Common myeloid progenitor, CD34-positive (primary cell): Measurements from ENCODE around the gene TICAM1.

Source experiments
- CTCF ChIA-PET: fragments of 350-600 bp; sonication (Branson Sonifier 250); formaldehyde crosslinking; loops from one replicate; lab custom pipeline; 2021; ENCODE audit warnings: antibody characterized with exemption; lab: Charles Lee
- POLR2A ChIA-PET: fragments of 350-600 bp; sonication (Branson Sonifier 250); formaldehyde crosslinking; loops from one replicate; lab custom pipeline; 2021; ENCODE audit warnings: antibody characterized with exemption; lab: Charles Lee
- DNase-seq, 3 donors: peaks; one replicate each; pipeline versions ENCODE4 v3.0.0 to v3.0.0-alpha.2; 2013
- H3K27ac ChIP-seq, 2 experiments: 1 replicate in 1 of 2; 2 replicates in 1 of 2; pipeline ENCODE4 v1.7.0; 2013; ENCODE audit warnings: inconsistent platforms in 2 of 2, low read length in 2 of 2, mild to moderate bottlenecking in 2 of 2, low read depth in 1 of 2, moderate library complexity in 1 of 2; ENCODE audit not compliant: severe bottlenecking in 2 of 2, insufficient read depth in 1 of 2, poor library complexity in 1 of 2
- H3K27me3 ChIP-seq, 5 experiments: replicated peaks in 2 of 5; 1 replicate in 3 of 5; 2 replicates in 2 of 5; pipeline versions ENCODE4 v1.6.1 to v1.7.0; 2013; ENCODE audit warnings: low read length in 4 of 5, mild to moderate bottlenecking in 2 of 5, moderate library complexity in 2 of 5, inconsistent platforms in 1 of 5; ENCODE audit not compliant: insufficient read depth in 5 of 5, control insufficient read depth in 4 of 5
- H3K36me3 ChIP-seq, 4 experiments: 1 replicate in 2 of 4; 2 replicates in 2 of 4; pipeline versions ENCODE4 v1.6.1 to v1.7.0; 2013; ENCODE audit warnings: low read length in 3 of 4, control low read depth in 1 of 4, mild to moderate bottlenecking in 1 of 4; ENCODE audit not compliant: control insufficient read depth in 4 of 4, insufficient read depth in 4 of 4
- H3K4me1 ChIP-seq, 4 experiments: 1 replicate in 3 of 4; 2 replicates in 1 of 4; pipeline versions ENCODE4 v1.6.1 to v1.7.1; 2013; ENCODE audit warnings: low read length in 3 of 4, mild to moderate bottlenecking in 3 of 4, control low read depth in 1 of 4, inconsistent platforms in 1 of 4, moderate library complexity in 1 of 4; ENCODE audit not compliant: control insufficient read depth in 4 of 4, insufficient read depth in 4 of 4; ENCODE audit errors: control extremely low read depth in 1 of 4
- H3K4me3 ChIP-seq, 7 experiments: 1 replicate in 4 of 7; 2 replicates in 3 of 7; pipeline versions ENCODE4 v1.5.1 to v1.7.0; 2013; ENCODE audit warnings: mild to moderate bottlenecking in 7 of 7, low read length in 6 of 7, moderate library complexity in 6 of 7, inconsistent platforms in 2 of 7, low read depth in 2 of 7, control low read depth in 1 of 7; ENCODE audit not compliant: insufficient read depth in 4 of 7, control insufficient read depth in 1 of 7; ENCODE audit errors: extremely low read depth in 1 of 7
- H3K9me3 ChIP-seq, 5 experiments: 1 replicate in 4 of 5; 2 replicates in 1 of 5; pipeline versions ENCODE4 v1.6.1 to v1.7.1; 2013; ENCODE audit warnings: low read length in 4 of 5, mild to moderate bottlenecking in 2 of 5, inconsistent platforms in 1 of 5, low read depth in 1 of 5, moderate library complexity in 1 of 5; ENCODE audit not compliant: control insufficient read depth in 4 of 5, insufficient read depth in 2 of 5; ENCODE audit errors: control extremely low read depth in 1 of 5
- WGBS: methylation state at CpG from one replicate; pipeline ENCODE4 v1.1.5; 2013; ENCODE audit not compliant: insufficient coverage; 5-methylcytosine and 5-hydroxymethylcytosine counted together

The TICAM1 gene

GRCh38 chr19:4817467-4818277 is 13.8 kb downstream of the TICAM1 start:
- no peaks in the 10 kb centered on the region for H3K9me3 ChIP-seq
- CTCF ChIA-PET: interaction anchor here (1.7 to 1.9 kb wide), 4 partner anchors 12 to 94 kb away, joined by 4 to 7 read pairs (median 6); no protein-coding TSS in a partner anchor
- peaks cover 0 to 12% (median 10%) of the 10 kb centered on the region in 4 experiments for H3K4me1 ChIP-seq
- no peak overlapping the region for H3K4me3 ChIP-seq
- peaks cover 3 to 29% (median 16%) of the 10 kb centered on the region in 4 experiments for H3K36me3 ChIP-seq
- no peak overlapping the region for H3K27ac ChIP-seq
- POLR2A ChIA-PET: no interaction called here
- WGBS: 94% methylated on average over 21 of the region's 32 CpGs
- no peak for DNase-seq
- no peaks in the 10 kb centered on the region for H3K27me3 ChIP-seq

GRCh38 chr19:4816950-4817278 is 14.6 kb downstream of the TICAM1 start:
- peaks cover 3 to 29% (median 16%) of the 10 kb centered on the region in 4 experiments for H3K36me3 ChIP-seq
- POLR2A ChIA-PET: no interaction called here
- H3K4me1 ChIP-seq: peaks cover 0 to 12% (median 10%) of the 10 kb centered on the region in 4 experiments
- H3K27me3 ChIP-seq: no peaks in the 10 kb centered on the region
- no peak for DNase-seq
- CTCF ChIA-PET: interaction anchor here (1.7 to 1.9 kb wide), 4 partner anchors 12 to 95 kb away, joined by 4 to 7 read pairs (median 6); no protein-coding TSS in a partner anchor
- no peak overlapping the region for H3K27ac ChIP-seq
- WGBS: 97% methylated on average over 15 of the region's 16 CpGs
- H3K4me3 ChIP-seq: no peak overlapping the region
- H3K9me3 ChIP-seq: no peaks in the 10 kb centered on the region

GRCh38 chr19:4816202-4816949 is 15.1 kb downstream of the TICAM1 start:
- ChIA-PET CTCF (interaction anchor here (1.7 to 1.9 kb wide), 2 partner anchors 34 to 54 kb away, joined by 4 to 7 read pairs; no protein-coding TSS in a partner anchor), POLR2A (no interaction called here)
- Histone ChIP-seq H3K4me1 (peaks cover 0 to 13% (median 10%) of the 10 kb centered on the region in 4 experiments), H3K27me3 (no peaks in the 10 kb centered on the region), H3K36me3 (peaks cover 3 to 29% (median 16%) of the 10 kb centered on the region in 4 experiments), H3K9me3 (no peaks in the 10 kb centered on the region), H3K4me3 (peak overlapping the region in 1 of 7 experiments; percentile 81), H3K27ac (no peak overlapping the region)
- DNase-seq: no peak
- WGBS: 100% methylated on average over 19 of the region's 35 CpGs

- H3K36me3 ChIP-seq: peaks cover 3 to 29% (median 16%) of the 10 kb centered on the region in 4 experiments
- H3K4me3 ChIP-seq: peak overlapping the region; percentile 5 to 81 (median 49)
- CTCF ChIA-PET: interaction anchor here (1.9 kb wide), 1 partner anchor 35 kb away, joined by 7 read pairs; no protein-coding TSS in a partner anchor
- POLR2A ChIA-PET: interaction anchor here (0.7 kb wide), 1 partner anchor 16 kb away, joined by 3 read pairs; the partner anchor contains the start of gene TICAM1
- no peak overlapping the region for H3K27ac ChIP-seq
- H3K9me3 ChIP-seq: no peaks in the 10 kb centered on the region
- 50% methylated on average over 17 of the region's 28 CpGs for WGBS
- H3K27me3 ChIP-seq: no peaks in the 10 kb centered on the region
- DNase-seq: peak; percentile 81 to 84 (median 83)
- H3K4me1 ChIP-seq: peaks cover 0 to 13% (median 10%) of the 10 kb centered on the region in 4 experiments
Measured at GRCh38 chr19:4815426-4816201, 15.9 kb downstream of the TICAM1 start.

DNA sequence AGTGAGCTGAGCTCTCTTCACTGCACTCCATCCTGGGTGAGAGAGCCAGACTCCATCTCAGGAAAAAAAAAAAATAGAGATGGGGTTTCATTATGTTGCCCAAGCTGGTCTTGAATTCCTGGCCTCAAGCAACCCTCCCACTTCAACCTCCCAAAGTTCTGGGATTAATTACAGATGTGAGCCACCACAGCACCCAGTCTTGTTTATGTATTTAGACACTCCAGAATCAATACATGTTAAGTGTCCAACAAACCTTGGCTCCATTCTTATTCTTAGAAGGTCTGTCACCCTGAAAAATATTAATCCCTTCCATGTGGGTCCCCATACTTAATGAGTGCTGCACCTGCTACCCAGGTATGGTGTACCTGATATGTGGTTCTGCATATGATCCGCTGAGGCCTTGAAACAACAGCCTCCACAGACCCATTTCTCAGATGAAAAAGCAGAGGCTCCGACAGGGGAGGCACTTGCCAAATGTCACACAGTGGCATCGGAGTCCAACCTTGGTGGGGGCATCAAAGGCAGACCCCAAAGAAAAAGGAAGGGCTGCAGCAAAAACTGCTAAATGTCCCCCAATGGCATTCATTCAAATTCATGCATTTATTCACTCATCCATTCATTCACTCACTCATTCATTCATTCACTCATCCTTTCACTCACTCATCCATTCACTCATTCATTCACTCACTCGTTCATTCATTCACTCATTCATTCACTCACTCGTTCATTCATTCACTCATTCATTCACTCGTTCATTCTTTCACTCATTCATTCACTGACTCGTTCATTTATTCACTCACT is 16.7 kb downstream of the TICAM1 start:
- Histone ChIP-seq H3K27ac (no peak overlapping the region), H3K4me1 (peaks cover 0 to 13% (median 10%) of the 10 kb centered on the region in 4 experiments), H3K4me3 (peak overlapping the region in 2 of 7 experiments; percentile 72 to 81), H3K27me3 (no peaks in the 10 kb centered on the region), H3K36me3 (peaks cover 3 to 29% (median 16%) of the 10 kb centered on the region in 4 experiments), H3K9me3 (no peaks in the 10 kb centered on the region)
- 64% methylated on average over 5 of the region's 7 CpGs for WGBS
- POLR2A ChIA-PET: interaction anchor here (0.6 to 0.7 kb wide), 2 partner anchors 17 to 33 kb away, joined by 3 to 4 read pairs; partner anchors contain the start of gene TICAM1
- peak in 2 of 3 donors; percentile 15 to 43 for DNase-seq
- CTCF ChIA-PET: interaction anchor here (1.9 kb wide), 1 partner anchor 9 kb away, joined by 8 read pairs; no protein-coding TSS in a partner anchor
